NCI-H2171 treated with DMSO at 0.1 percent for 48 hours (cell line): ENCODE data around the gene DUT.

Experiments
- DNase-seq: peaks from one replicate; lab custom pipeline; 2025; lab: John Stamatoyannopoulos, UW

DUT gene

GRCh38 chr15:48371550-48371949 lies 40.3 kb downstream of the DUT start:
- no peak for DNase-seq

- no peak for DNase-seq
Observed at GRCh38 chr15:48371961-48372360, 40.7 kb downstream of the DUT start.

- DNase-seq: no peak
Observed at GRCh38 chr15:48373821-48374451, 42.7 kb downstream of the DUT start.

- DNase-seq: no peak
Observed at GRCh38 chr15:48374472-48374871, 43.2 kb downstream of the DUT start.

- DNase-seq: no peak
Observed at GRCh38 chr15:48375767-48376166, 44.5 kb downstream of the DUT start.

- DNase-seq: no peak
Observed at GRCh38 chr15:48380198-48380597, 49.0 kb downstream of the DUT start.

- no peak for DNase-seq
Observed at GRCh38 chr15:48381861-48382260, 50.6 kb downstream of the DUT start.

GRCh38 chr15:48383031-48383430 lies 51.8 kb downstream of the DUT start:
- no peak for DNase-seq

GRCh38 chr15:48384616-48385015 lies 53.4 kb downstream of the DUT start:
- no peak for DNase-seq

- DNase-seq: no peak
Observed at GRCh38 chr15:48385031-48385830, 54.0 kb downstream of the DUT start.

GRCh38 chr15:48388016-48388851 lies 57.0 kb downstream of the DUT start:
- DNase-seq: peak; percentile 79

- DNase-seq: no peak
Observed at GRCh38 chr15:48388910-48389309, 57.7 kb downstream of the DUT start.

GRCh38 chr15:48389691-48390143 lies 58.5 kb downstream of the DUT start:
- peak; percentile 71 for DNase-seq

- DNase-seq: no peak
Observed at GRCh38 chr15:48391950-48392349, 60.7 kb downstream of the DUT start.

- no peak for DNase-seq
Observed at GRCh38 chr15:48392356-48392755, 61.1 kb downstream of the DUT start.
